Measurements from ENCODE around the gene NDUFB8. TPM values are rescaled to one million over a fixed set of nuclear protein-coding genes. Genes with fewer than 3 reads are reported as not detected.

The NDUFB8 gene
- total and polyA plus RNA-seq, 9 donors = 99.4 to 262 (median 150) TPM

GRCh38 chr10:100528921-100529474 lies 673 bp downstream of the NDUFB8 start:
- 0 to 1% (median 1%) methylated on average over 18 of the region's 18 CpGs for WGBS, 3 donors

GRCh38 chr10:100528123-100528886 lies 1.4 kb downstream of the NDUFB8 start:
- intact Hi-C loops (cut with DNase I) = loop anchor here in 1 of 4 donors (10.0 kb wide), 1 partner anchor 224 kb away; no protein-coding TSS in a partner anchor
- 50 to 57% (median 52%) methylated on average over 7 of the region's 7 CpGs for WGBS, 3 donors
- Histone ChIP-seq H3K36me3 (no peaks in the 10 kb centered on the region), H3K27ac (peak overlapping the region in 1 of 2 donors; percentile 71), H3K9me3 (no peaks in the 10 kb centered on the region), H3K4me1 (ENCODE audit: insufficient read depth) (peaks cover 6% of the 10 kb centered on the region), H3K27me3 (no peaks in the 10 kb centered on the region), H3K4me3 (peak overlapping the region; percentile 75)
- DNase-seq = no peak
- TF ChIP-seq CTCF (IDR thresholded peaks at IDR 0.05) = no peak
- TF ChIP-seq POLR2A (IDR thresholded peaks at IDR 0.05) = no peak
- no peak for TF ChIP-seq EP300 (IDR thresholded peaks at IDR 0.05)

More at GRCh38 chr10:100528921-100529474, 673 bp downstream of the NDUFB8 start:
- intact Hi-C loops (cut with DNase I) = loop anchor here in 1 of 4 donors (10.0 kb wide), 1 partner anchor 224 kb away; no protein-coding TSS in a partner anchor
- Histone ChIP-seq H3K4me3 (peak overlapping the region; percentile 75), H3K27ac (peak overlapping the region; percentile 66 to 71), H3K36me3 (no peaks in the 10 kb centered on the region), H3K9me3 (no peaks in the 10 kb centered on the region), H3K4me1 (ENCODE audit: insufficient read depth) (peaks cover 6% of the 10 kb centered on the region), H3K27me3 (no peaks in the 10 kb centered on the region)
- TF ChIP-seq POLR2A (IDR thresholded peaks at IDR 0.05) (no peak), EP300 (IDR thresholded peaks at IDR 0.05) (no peak), CTCF (IDR thresholded peaks at IDR 0.05) (no peak)
- DNase-seq = no peak

- H3K4me3 ChIP-seq = no peak overlapping the region
- no peak for TF ChIP-seq EP300 (IDR thresholded peaks at IDR 0.05)
- no peak for TF ChIP-seq POLR2A (IDR thresholded peaks at IDR 0.05)
- no peak for TF ChIP-seq CTCF (IDR thresholded peaks at IDR 0.05)
- WGBS, 3 donors = 73 to 88% (median 81%) methylated on average over 2 of the region's 2 CpGs
- no peaks in the 10 kb centered on the region for H3K27me3 ChIP-seq
- no peak overlapping the region for H3K27ac ChIP-seq
- H3K9me3 ChIP-seq = no peaks in the 10 kb centered on the region
- DNase-seq = no peak
- H3K36me3 ChIP-seq = no peaks in the 10 kb centered on the region
- peaks cover 3% of the 10 kb centered on the region for H3K4me1 ChIP-seq (ENCODE audit: insufficient read depth)
- intact Hi-C loops (cut with DNase I) = loop anchor here in 1 of 4 donors (10.0 kb wide), 1 partner anchor 220 kb away; no protein-coding TSS in a partner anchor
These were observed 5.0 kb downstream of the NDUFB8 start for GRCh38 chr10:100524638-100525037.

GRCh38 chr10:100524206-100524605 lies 5.5 kb downstream of the NDUFB8 start:
- H3K9me3 ChIP-seq = no peaks in the 10 kb centered on the region
- no peak for DNase-seq
- intact Hi-C loops (cut with DNase I) = loop anchor here in 1 of 4 donors (10.0 kb wide), 1 partner anchor 219 kb away; no protein-coding TSS in a partner anchor

More at GRCh38 chr10:100524206-100524605, 5.5 kb downstream of the NDUFB8 start:
- Histone ChIP-seq H3K36me3 (no peaks in the 10 kb centered on the region), H3K27me3 (no peaks in the 10 kb centered on the region), H3K4me3 (no peak overlapping the region), H3K27ac (no peak overlapping the region), H3K4me1 (ENCODE audit: insufficient read depth) (peaks cover 7% of the 10 kb centered on the region)
- TF ChIP-seq POLR2A (IDR thresholded peaks at IDR 0.05) = no peak
- no peak for TF ChIP-seq EP300 (IDR thresholded peaks at IDR 0.05)
- TF ChIP-seq CTCF (IDR thresholded peaks at IDR 0.05) = no peak
- 80 to 83% (median 80%) methylated on average over 6 of the region's 6 CpGs for WGBS, 3 donors
